ENCODE results near the gene FRMD3. TPM values are rescaled to one million over a fixed set of nuclear protein-coding genes. Genes with fewer than 3 reads are reported as not detected.

FRMD3 gene
- total RNA-seq, 1 donor from 2014 or later: 0.34 TPM

DNA sequence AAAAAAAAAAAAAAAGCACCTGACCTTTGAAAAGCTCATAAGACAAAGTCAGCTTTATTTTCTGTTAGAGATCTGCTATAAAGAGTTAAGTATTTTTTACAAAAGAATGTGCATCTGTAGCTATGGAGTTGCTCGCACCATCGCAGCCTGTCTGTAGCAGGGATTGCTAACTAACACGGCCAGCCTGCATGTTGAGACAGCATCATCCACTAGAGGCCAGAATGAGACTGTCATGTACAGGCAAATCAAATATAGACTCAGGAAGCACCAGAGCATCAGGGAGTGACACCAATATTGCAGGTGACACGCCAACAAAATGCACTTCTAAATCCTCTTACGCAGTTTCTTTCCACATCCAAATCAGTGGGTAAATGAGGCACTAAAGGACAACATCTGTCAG is 339.0 kb downstream of the FRMD3 start:
- DNase-seq (ENCODE audit: low spot score): no peak
- Mint-ChIP-seq H3K9me3 (no peaks in the 10 kb centered on the region), H3K36me3 (ENCODE audit: low read depth) (no peaks in the 10 kb centered on the region), H3K4me3 (ENCODE audit: low read depth) (no peak overlapping the region), H3K27me3 (ENCODE audit: low read depth) (peaks cover 9% of the 10 kb centered on the region), H3K27ac (no peak overlapping the region), H3K4me1 (ENCODE audit: low read depth) (peaks cover 2% of the 10 kb centered on the region)
- intact Hi-C loops (cut with micrococcal nuclease): no loop called here

DNA sequence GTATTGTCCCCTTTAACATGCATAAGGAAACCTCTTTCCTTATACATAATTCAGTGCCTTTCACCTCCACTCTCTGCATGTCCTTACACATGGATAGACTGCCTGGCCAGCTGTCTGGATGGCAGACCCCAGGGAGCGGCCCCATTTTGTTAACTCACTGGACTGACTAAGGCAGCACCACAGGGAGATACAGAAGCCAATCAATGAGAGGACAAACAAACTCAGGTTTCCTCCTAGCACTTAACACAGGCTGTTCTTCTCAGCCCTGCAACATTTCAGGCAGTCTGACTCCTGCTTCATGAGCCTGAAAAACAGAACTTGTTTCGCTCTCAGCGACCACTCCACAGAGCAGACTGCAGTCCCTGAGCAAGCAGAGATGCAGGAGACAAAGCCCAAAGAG is 339.8 kb downstream of the FRMD3 start:
- Mint-ChIP-seq H3K4me3 (ENCODE audit: low read depth) (no peak overlapping the region), H3K36me3 (ENCODE audit: low read depth) (no peaks in the 10 kb centered on the region), H3K27ac (no peak overlapping the region), H3K9me3 (no peaks in the 10 kb centered on the region), H3K27me3 (ENCODE audit: low read depth) (peaks cover 8% of the 10 kb centered on the region), H3K4me1 (ENCODE audit: low read depth) (peaks cover 2% of the 10 kb centered on the region)
- no peak for DNase-seq (ENCODE audit: low spot score)
- intact Hi-C loops (cut with micrococcal nuclease): no loop called here

DNA sequence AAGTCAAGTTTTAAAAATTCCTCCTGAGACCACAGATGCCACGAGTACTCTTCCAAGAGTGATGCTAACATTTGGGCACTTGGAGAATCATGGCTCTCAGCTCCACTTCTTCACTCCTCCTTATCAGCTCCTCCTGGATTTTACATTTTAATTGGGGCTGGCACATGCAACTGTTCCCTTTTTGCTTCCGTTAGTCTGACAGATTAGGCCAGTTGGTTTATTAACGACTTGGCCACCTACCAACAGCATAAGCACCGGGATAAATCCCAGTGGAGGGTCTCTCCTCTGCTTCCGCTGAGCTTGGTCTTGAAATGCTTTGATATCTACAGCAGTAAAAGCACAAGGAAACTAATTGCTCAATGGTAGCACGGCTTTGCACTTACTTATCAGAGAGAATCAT is 340.6 kb downstream of the FRMD3 start:
- no peak overlapping the region for H3K4me3 Mint-ChIP-seq (ENCODE audit: low read depth)
- no peaks in the 10 kb centered on the region for H3K36me3 Mint-ChIP-seq (ENCODE audit: low read depth)
- no peak overlapping the region for H3K27ac Mint-ChIP-seq
- H3K4me1 Mint-ChIP-seq (ENCODE audit: low read depth): peaks cover 2% of the 10 kb centered on the region
- intact Hi-C loops (cut with micrococcal nuclease): no loop called here
- DNase-seq (ENCODE audit: low spot score): no peak
- peaks cover 8% of the 10 kb centered on the region for H3K27me3 Mint-ChIP-seq (ENCODE audit: low read depth)
- H3K9me3 Mint-ChIP-seq: no peaks in the 10 kb centered on the region

DNA sequence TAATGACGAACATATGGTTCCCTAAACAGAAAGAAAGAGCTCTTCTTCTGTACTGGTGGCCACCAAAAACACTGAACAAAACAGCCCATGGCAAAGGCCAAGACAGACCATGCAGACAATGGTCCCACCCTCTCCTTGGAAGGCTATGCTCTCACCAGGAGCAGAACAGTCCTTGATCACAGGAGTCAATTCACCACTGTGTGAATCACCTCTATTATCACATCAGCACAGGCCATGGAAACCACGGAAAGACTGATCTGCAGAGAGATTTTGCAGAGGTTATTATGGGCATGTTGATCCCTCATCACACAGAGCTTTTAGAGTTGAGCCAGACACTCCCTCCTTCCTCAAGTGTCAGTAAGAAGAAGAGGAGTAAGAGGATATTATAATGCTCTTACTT is 341.3 kb downstream of the FRMD3 start:
- H3K27me3 Mint-ChIP-seq (ENCODE audit: low read depth): peaks cover 8% of the 10 kb centered on the region
- intact Hi-C loops (cut with micrococcal nuclease): no loop called here
- H3K9me3 Mint-ChIP-seq: no peaks in the 10 kb centered on the region
- no peak overlapping the region for H3K4me3 Mint-ChIP-seq (ENCODE audit: low read depth)
- H3K4me1 Mint-ChIP-seq (ENCODE audit: low read depth): peaks cover 2% of the 10 kb centered on the region
- no peaks in the 10 kb centered on the region for H3K36me3 Mint-ChIP-seq (ENCODE audit: low read depth)
- DNase-seq (ENCODE audit: low spot score): no peak
- H3K27ac Mint-ChIP-seq: no peak overlapping the region

Other genes with a start within 250 kb of the FRMD3 start
- 4.9 and 5.1 TPM in 2 replicates for gene IDNK, start 84.7 kb upstream of the FRMD3 start, total RNA-seq
- gene UBQLN1, start 169.6 kb upstream of the FRMD3 start, total RNA-seq: 138 and 140 TPM in 2 replicates

Measured in activated T-helper 2 cell treated with anti-CD3 and anti-CD28 coated beads, Interferon-gamma antibody, Interleukin-2, Interleukin-4, amounts not matched to agents 10 μg/mL and 5 μg/mL and 100 μg/mL, durations not matched to agents 14 hours and 24 hours and 36 hours (primary cell).